Measurements from ENCODE around the gene DNAJA4.
A peak's percentile ranks its signal among the peaks of the same experiment; 100 is the strongest.
"Not testable (repeated sequence)": the region's sequence is repeated elsewhere in the genome, so short reads cannot be mapped to it uniquely, and the experiment has no call there.

Gene DNAJA4

DNA sequence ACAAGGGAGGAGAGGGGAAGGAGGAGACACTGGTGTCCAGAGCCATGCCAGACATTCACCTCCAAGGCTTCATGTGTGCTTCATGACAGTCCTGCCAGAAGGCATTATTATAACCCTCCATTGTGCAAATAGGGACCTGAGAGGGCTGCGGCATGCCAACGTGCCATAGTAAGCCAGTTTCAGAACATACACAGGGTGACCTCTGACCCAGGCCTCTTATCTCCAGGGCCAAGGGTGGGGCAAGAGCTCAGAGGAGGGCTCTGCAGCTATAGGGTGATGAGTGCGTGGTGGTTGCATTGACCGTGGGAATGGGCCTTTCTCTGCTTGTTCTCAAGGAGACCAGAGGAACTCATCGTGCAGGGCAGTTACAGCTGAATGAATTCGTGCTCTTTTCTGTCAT is 20.3 kb upstream of the DNAJA4 start:
- DNase-seq (ENCODE audit: low spot score), result no peak

DNA sequence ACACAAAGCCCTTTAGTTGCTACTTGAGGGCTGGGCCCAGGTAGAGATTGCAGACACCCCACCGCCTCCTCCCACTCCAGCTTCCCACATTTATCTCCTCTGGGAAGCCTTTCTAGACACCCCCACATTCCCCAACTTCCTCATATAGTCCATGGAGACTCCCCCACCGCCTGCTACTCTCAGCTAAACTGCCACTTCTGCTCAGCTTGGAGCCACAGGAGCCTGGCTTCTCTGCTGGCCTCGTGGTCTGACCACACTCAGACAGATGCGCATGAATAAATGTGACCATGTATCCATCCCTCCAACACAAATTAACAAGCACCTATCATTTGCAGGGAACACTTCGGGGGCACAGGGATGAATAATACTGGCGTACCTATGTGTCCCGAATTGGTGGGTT is 19.5 kb upstream of the DNAJA4 start:
- DNase-seq (ENCODE audit: low spot score), result no peak

DNA sequence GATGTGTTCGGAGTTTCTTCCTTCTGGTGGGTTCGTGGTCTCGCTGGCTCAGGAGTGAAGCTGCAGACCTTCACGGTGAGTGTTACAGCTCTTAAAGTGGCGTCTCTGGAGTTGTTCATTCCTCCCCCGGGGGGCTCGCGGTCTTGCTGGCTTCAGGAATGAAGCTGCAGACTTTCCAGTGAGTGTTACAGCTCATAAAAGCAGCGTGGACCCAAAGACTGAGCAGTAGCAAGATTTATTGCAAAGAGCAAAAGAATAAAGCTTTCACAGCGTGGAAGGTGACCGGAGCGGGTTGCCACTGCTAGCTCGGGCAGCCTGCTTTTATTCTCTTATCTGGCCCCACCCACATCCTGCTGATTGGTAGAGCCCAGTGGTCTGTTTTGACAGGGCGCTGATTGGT is 19.0 kb upstream of the DNAJA4 start:
- DNase-seq (ENCODE audit: low spot score), result not testable (repeated sequence)

DNA sequence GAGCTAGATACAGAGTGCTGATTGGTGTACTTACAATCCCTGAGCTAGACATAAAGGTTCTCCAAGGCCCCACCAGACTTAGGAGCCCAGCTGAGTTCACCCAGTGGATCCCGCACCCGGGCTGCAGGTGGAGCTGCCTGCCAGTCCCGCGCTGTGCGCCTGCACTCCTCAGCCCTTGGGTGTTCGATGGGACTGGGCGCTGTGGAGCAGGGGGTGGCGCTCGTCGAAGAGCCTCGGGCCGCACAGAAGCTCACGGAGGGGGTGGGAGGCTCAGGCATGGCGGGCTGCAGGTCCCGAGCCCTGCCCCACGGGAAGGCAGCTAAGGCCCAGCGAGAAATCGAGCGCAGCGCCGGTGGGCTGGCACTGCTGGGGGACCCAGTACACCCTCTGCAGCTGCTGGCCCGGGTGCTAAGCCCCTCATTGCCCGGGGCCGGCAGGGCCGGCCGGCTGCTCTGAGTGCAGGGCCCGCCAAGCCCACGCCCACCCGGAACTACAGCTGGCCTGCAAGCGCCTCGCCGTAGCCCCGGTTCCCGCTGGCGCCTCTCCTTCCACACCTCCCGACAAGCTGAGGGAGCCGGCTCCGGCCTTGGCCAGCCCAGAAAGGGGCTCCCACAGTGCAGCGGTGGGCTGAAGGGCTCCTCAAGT is 18.3 kb upstream of the DNAJA4 start:
- not testable (repeated sequence) for DNase-seq (ENCODE audit: low spot score)

DNA sequence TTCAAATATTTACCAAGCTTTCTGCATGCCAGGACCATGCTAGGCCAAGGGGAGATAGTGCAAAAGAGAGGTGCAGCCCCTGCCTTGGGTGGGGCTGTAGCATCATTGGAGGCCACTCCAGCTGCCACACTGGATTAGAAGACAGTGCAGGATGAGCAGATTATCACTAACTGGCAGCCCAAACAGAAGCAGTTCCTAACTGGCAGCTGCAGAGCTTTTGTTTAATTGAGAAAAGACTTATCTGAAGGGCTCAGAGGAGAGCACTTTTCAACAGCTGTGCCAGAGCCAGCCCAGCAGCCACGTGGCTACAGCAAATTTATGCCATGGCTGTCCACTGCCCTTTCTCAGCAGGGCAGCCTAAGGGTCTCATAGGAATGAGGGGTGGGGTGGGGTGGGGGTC is 16.5 kb upstream of the DNAJA4 start:
- no peak for DNase-seq (ENCODE audit: low spot score)

DNA sequence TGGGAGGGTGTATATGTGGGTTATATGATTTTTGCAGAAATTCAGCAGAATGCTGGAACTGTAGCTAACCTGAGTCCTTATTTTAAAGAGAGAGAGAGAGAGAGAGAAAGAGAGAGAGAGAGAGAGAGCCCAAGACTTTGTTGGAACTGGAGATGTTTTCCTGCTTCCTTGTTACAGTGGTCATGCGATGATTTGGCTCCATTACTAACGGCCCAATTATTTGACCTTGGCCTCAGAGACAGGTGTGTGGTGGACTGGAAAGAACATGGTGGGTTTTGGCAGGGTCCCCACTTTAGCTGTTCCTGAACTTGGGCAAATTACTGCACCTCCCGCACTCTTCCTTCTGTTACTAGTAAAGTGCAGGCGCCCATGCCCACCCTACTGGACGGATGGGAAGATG is 15.2 kb upstream of the DNAJA4 start:
- DNase-seq (ENCODE audit: low spot score), result no peak

DNA sequence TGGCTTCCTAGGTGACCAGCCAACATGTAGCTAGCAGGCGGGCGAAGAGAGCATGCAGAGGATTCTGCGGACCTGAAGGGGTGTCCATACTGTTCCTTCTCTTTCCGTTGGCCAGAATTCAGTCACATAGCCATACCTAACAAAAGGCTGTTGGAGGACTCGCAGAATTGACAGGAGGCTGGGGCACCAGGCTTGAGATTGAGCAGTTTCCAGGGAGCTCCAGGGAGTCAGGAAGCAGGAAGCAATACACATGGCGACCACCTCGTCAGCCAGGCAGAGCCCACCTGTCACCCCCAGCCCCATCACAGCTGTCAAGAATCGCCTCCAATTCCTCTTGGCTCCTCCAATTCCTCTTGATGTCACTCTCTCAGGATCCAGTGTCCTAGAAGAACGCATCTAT is 13.2 kb upstream of the DNAJA4 start:
- no peak for DNase-seq (ENCODE audit: low spot score)

DNA sequence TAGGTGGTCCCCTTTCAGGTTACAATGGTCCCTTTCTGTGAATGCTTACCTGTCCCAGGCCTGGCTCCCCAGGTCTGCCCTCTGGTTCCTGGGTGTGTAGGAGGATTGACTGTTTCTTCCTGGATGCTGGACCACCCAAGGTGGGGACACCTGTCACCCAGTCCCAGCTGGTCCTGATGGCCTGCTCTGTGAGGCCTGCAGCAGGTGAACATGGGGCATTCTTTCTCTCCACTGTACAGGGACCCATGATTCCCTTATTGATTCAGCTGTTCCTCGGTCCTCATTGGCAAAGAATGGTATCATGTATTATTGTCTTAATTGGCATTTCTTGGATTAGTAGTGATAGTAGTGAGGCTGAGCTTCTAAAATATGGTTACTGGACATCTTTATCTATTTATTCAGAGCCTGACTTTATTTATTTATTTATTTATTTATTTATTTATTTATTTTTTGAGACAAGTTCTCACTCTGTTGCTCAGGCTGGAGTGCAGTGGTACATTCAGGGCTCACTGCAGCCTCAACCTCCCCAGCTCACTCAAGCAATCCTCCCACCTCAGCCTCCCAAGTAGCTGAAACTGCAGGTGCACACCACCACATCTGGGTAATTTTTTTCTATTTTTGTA is 8.8 kb upstream of the DNAJA4 start:
- DNase-seq (ENCODE audit: low spot score), result no peak

DNA sequence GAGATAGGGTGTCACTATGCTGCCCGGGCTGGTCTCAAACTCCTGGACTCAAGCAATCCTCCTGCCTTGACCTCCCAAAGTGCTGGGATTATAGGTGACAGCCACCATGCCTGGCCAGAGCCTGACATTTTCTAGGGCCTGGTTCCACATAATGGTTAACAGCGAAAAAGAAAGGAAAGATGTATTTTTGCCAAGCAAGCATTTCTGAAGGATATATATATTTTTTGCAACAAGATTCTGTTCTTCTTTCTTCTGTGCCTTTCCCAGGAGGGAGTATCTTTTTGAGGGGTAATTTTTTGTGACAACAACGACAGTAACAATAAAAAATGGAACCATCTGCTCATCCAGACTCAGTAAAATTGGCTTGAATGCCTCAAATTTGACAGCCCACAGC is 8.3 kb upstream of the DNAJA4 start:
- DNase-seq (ENCODE audit: low spot score), result no peak

DNA sequence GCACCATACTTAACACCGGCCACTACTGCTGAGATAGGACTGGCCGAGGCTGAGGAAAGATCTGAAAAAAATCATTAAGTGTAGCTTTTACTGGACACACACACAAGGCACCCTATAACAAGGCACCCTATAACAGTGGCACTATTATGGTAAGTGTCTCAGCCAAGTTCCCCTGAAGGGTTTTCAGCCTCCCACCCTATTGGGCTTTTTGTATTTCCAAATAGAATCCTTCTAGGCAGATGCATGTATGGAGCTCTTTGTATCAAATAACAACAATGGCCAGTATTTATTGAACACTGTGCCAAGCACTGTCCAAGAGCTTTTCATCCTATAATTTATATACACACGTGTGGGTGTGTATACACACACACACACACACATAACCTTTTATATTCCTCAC is 6.7 kb upstream of the DNAJA4 start:
- peak; percentile 64 for DNase-seq (ENCODE audit: low spot score)

DNA sequence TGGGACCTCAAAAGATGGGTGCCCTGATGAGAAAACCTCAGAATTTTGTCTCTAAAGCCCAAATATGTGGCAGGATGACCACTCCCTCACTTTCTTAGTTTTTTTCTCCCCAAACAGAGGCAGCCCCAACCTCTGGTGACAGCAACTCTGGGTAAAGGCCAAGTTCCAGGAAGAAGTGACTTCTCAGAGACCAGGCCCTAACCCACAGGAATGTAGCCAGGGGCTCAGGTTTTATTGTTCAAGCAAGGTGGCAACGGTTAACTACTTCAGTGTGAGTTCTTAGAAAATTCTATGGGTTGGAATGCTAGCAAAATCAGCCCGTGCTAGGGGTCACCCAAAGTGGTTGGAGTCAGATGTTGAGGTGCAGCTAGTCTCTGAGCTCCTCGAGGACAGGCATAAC is 5.1 kb upstream of the DNAJA4 start:
- DNase-seq (ENCODE audit: low spot score), result no peak

DNA sequence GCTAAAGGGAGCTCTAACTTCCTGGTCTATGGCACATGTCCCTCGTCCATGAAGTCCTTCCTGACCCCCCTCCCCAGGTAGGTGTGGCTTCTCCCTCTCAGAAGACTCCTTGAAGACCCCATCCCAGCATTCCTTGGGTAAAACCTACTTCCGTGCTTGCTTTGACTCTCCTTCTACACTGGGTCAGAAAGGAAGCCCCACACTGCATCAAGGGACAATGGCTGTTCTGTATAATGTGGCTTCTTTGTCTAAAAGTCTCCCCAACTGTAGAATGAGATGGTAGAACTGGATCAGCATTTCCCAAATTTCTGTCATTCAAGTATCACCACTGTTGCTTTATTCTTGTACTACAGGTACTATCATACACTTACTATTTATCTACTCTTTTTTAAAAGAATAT is 3.9 kb upstream of the DNAJA4 start:
- DNase-seq (ENCODE audit: low spot score), result no peak

DNA sequence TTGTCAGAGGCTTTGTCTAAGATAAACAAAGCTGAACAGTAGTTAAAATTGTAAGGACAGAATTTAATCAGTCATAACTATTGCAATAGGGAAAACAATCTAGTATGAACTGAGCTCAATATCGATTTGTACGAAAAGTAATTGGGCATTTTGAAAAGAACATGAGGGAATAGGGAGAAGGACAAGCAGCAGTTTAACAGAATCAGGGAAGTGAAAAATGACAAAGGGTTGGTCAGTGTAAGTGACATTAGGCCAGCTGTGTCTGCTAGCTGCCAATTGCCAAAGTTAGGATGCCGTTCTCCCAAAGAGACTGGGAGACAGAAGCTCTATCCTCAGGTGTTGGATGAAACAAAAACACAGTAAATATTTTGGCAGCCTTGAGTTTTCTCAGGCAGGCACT is 3.3 kb upstream of the DNAJA4 start:
- DNase-seq (ENCODE audit: low spot score), result no peak

DNA sequence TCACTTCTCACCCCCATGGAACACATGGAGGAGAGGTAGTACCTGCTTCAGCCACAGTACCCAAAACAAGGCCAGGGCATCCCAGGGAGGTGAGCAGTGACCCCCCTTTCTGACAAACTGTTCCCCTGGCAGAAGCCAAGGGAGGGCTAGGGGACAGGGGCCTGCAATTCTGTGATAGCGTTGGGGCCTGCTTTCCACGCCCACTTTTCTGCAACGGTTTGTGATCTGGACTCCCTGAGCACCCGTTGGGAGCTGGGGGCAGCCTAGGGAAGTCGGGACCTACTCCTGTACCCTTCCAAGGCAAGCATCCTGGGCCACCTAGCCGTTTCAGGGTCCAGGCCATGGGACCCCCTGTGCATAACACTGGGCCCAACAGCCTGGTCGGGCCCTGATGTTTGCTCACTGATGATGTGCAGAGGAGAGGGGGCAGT is 996 bp upstream of the DNAJA4 start:
- no peak for DNase-seq (ENCODE audit: low spot score)

DNA sequence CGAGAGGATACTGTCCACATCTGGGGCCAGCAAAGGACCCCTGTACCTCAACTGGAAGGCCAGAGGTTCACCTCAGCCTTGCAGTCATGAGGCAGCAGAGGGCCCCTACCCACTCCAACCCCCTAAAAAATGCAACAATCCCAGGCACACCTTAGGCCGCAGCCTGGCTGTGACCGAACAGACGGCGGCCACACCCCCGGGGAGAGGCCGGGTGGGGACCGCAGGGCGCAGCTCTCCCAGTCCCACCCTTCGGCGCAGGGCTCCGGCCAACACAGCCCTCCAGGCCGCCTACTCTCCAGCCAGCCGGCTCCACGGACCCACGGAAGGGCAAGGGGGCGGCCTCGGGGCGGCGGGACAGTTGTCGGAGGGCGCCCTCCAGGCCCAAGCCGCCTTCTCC is 457 bp upstream of the DNAJA4 start:
- DNase-seq (ENCODE audit: low spot score), result no peak

DNA sequence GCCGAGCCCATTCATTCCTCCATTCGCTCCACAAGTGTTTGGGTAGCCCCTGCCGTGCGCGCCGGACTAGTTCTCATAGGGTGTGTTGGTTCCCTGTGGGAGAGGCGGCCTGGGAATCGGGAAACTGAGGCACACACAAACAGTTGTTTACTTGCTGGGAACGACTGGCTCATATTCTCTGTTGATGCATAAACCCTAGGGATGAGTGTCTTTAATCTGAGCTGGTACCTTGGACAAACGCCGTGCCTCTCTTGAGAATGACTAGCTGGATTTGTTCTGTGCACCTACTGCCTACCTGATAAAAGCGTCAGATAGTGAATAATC is 737 bp downstream of the DNAJA4 start:
- no peak for DNase-seq (ENCODE audit: low spot score)

DNA sequence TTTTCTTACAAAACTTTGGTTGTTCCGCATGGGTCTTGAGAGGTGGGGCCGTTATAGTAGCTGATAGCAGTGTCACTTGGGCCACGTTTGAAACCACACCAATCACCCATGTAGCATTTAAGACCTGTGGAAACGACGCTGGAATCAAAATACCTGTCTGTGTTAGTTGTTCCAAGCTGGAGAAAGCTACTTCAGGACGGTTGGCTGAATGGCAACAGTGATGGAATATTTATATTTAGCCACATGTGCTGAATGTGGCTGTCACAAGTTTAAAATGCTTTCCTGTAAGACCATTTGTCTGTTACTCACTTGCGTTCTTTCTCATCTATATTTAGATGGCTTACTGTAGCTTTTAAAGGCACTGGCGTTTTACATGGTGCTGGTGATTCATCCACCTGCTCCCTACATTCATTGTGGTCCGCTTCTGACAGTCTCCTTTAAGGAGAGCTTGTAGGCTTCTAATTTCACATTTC is 1.4 kb downstream of the DNAJA4 start:
- DNase-seq (ENCODE audit: low spot score), result no peak

DNA sequence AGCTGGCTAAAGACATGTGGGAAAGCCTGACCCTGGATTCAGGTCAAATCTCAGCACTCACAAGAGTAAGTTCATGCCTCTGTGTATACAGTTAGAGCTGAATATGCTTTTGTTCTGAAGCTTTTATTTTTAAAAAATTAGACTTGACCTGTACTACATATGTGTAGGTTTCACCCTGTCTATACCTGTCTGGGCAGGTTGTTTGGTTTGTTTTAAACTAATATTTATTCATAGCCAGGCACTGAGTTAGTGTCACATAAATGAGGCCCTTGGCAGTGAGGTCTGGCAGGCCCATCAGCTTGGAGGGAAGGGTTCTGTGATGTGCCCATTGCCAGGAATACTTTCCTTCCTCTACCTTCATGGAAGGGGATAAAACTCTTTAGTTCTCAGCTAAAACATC is 1.9 kb downstream of the DNAJA4 start:
- no peak for DNase-seq (ENCODE audit: low spot score)

DNA sequence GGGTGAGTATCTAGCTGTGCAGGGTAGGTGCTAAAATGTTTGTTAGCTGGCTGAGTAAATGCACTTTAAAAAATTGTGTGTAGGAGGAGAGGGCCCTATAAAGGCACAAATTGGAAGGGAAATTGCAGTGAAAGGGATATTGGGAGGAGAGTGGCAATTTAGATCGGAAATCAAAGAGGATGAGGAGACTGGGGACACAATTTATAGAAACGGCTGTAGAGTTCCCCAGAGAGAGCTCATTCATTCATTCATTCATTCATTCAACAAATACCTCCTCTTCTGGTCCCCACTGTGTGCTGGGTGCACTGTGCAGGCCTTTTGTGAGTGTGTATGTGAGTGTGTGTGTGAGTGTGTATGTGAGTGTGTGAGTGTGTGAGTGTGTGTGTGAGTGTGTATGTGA is 2.4 kb downstream of the DNAJA4 start:
- no peak for DNase-seq (ENCODE audit: low spot score)

DNA sequence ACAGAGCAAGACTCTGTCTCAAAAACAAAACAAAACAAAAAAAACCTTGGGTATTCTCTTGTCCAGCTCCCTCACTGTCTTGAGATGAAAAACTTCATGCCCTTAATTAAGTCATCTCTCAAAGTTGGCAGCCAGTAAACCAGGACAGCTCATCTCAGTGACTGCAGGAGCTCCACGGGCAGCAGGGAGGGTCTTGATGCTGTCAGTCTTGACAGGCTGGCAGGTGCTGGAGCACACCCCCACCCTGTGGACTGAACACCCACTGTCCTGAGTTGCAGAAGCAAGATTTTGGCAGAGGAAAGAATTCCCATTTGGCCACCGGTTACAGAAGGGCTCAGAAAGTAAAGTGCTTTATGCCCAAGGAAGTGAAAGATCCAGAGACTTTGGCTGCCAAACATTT is 8.0 kb downstream of the DNAJA4 start:
- DNase-seq (ENCODE audit: low spot score), result no peak

DNA sequence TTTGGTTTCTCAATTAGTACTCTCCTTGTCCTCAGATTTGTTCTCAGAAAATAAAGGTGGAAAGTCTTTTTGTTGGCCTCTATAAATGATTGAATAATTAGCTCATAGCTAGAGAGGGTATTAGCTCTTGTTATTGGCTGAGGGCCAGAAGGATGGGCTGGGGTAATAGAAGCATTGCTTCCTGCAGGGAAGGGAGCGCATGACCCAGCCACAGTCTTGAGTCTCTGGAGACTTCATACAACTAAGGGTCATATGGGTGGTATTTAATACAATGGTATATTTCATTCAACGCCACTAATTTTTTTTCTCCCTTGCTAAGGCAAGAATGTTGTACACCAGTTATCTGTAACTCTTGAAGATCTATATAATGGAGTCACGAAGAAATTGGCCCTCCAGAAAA is 8.4 kb downstream of the DNAJA4 start:
- no peak for DNase-seq (ENCODE audit: low spot score)

DNA sequence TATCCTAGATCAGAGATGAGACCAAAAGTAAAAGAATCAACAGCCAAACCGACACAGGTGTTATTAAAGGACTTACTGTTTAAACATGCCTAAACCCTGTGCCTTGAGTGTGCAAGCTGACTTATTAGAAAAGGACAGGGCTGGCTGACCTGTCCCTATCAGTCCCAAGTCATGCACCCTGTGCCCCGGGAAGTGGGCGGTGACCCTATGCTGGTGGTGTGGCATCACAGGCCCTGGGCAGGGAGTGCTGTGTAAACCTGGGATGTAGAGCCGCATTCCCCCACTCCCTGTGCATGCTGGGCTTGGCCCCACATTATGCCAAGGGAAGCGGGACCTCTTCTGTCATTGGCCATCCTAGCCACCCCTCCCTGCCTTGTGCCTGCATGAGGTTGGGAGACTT is 10.6 kb downstream of the DNAJA4 start:
- no peak for DNase-seq (ENCODE audit: low spot score)

DNA sequence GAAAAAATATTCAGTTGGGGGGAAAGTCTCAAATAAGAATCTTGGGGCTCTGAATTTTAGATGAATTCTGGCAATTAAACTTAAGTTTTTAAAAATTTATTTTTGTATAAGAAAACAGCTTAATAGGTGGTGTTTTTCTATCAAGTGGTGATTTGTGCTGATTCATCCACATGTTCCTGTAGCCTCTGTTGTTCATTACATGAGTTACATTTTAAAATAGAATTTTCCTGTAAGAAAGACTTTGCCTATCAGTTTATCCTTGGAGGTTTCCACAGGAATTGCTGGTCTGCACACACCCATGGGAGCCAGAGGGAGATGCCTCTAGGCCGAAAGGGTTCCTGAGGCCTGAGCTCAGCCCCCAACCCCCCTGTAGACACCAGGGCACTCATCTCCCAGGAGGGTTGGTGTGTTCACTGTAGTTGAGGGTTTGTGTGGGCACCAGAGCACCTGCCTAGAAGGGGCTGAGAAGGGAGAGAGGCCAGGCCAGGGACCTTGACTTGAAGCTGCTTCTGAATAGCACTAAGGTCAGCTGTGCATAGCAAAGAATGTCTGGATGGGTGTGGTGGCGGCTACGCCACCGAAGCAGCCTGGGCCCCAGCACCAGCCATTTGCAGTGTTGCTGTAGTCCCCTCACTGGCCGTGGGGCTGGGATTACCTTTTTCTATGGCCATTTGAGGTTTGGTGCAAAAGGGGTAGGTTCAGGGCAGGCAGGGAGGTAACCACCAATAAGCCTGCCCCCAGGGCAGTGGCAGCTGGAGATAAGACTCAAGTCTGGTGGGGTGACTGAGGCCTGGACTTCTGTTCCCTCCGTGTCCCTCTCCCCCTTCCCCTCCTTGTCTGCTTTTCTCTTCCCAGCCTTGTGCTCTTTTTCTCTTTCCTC is 11.9 kb downstream of the DNAJA4 start:
- DNase-seq (ENCODE audit: low spot score), result no peak
